ENCODE results near the gene TMEM95. TPM values are rescaled to one million over a fixed set of nuclear protein-coding genes. Genes with fewer than 3 reads are reported as not detected.

Gene TMEM95
- total and polyA plus RNA-seq, 10 of the 15 experiments (the other 5 are each of a cell fraction or from before 2014, with no cell fraction given) = 0.05 to 0.28 TPM; not detected in 8

- TF ChIP-seq, protein P1, sequence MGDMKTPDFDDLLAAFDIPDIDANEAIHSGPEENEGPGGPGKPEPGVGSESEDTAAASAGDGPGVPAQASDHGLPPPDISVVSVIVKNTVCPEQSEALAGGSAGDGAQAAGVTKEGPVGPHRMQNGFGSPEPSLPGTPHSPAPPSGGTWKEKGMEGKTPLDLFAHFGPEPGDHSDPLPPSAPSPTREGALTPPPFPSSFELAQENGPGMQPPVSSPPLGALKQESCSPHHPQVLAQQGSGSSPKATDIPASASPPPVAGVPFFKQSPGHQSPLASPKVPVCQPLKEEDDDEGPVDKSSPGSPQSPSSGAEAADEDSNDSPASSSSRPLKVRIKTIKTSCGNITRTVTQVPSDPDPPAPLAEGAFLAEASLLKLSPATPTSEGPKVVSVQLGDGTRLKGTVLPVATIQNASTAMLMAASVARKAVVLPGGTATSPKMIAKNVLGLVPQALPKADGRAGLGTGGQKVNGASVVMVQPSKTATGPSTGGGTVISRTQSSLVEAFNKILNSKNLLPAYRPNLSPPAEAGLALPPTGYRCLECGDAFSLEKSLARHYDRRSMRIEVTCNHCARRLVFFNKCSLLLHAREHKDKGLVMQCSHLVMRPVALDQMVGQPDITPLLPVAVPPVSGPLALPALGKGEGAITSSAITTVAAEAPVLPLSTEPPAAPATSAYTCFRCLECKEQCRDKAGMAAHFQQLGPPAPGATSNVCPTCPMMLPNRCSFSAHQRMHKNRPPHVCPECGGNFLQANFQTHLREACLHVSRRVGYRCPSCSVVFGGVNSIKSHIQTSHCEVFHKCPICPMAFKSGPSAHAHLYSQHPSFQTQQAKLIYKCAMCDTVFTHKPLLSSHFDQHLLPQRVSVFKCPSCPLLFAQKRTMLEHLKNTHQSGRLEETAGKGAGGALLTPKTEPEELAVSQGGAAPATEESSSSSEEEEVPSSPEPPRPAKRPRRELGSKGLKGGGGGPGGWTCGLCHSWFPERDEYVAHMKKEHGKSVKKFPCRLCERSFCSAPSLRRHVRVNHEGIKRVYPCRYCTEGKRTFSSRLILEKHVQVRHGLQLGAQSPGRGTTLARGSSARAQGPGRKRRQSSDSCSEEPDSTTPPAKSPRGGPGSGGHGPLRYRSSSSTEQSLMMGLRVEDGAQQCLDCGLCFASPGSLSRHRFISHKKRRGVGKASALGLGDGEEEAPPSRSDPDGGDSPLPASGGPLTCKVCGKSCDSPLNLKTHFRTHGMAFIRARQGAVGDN (IDR thresholded peaks at IDR 0.05) = peak; percentile 66; the same call in 1 of the 2 replicates
- TF ChIP-seq CREM (IDR thresholded peaks at IDR 0.05; ENCODE audit: low read depth) = no peak
- TF ChIP-seq PAX8 (IDR thresholded peaks at IDR 0.05) = no peak
- TF ChIP-seq, protein P2, sequence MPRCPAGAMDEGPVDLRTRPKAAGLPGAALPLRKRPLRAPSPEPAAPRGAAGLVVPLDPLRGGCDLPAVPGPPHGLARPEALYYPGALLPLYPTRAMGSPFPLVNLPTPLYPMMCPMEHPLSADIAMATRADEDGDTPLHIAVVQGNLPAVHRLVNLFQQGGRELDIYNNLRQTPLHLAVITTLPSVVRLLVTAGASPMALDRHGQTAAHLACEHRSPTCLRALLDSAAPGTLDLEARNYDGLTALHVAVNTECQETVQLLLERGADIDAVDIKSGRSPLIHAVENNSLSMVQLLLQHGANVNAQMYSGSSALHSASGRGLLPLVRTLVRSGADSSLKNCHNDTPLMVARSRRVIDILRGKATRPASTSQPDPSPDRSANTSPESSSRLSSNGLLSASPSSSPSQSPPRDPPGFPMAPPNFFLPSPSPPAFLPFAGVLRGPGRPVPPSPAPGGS (IDR thresholded peaks at IDR 0.05; ENCODE audit: borderline replicate concordance, insufficient read depth, low read depth, low read length, poor library complexity, severe bottlenecking) = no peak
- TF ChIP-seq NFXL1 (IDR thresholded peaks at IDR 0.05; ENCODE audit: borderline replicate concordance) = no peak
- TF ChIP-seq E4F1 (IDR thresholded peaks at IDR 0.05; ENCODE audit: borderline replicate concordance, partially characterized antibody) = no peak
- no peak for TF ChIP-seq IKZF1 (conservative IDR thresholded peaks at IDR 0.05)
- TF ChIP-seq CHD2 (IDR thresholded peaks at IDR 0.05; ENCODE audit: borderline replicate concordance, low read depth, low read length) = peak; percentile 58; the same call in 1 of the 2 replicates
- TF ChIP-seq ZBED1 (IDR thresholded peaks at IDR 0.05; ENCODE audit: borderline replicate concordance) = no peak
- TF ChIP-seq BACH1 (IDR thresholded peaks at IDR 0.05; ENCODE audit: borderline replicate concordance) = peak; percentile 42; the same call in 1 of the 2 replicates
- TF ChIP-seq SMAD5 (IDR thresholded peaks at IDR 0.05; ENCODE audit: low read depth) = 0 out of 2 replicates have a peak, but pooled peaks have one; percentile 11
- no peak for TF ChIP-seq MEF2B (IDR thresholded peaks at IDR 0.05; ENCODE audit: partially characterized antibody, poor library complexity, severe bottlenecking)
- peak; percentile 72 for TF ChIP-seq MXI1 (IDR thresholded peaks at IDR 0.05; ENCODE audit: low read depth, low read length)
- 0 out of 2 replicates have a peak, but pooled peaks have one; percentile 37 for TF ChIP-seq NR2F1 (conservative IDR thresholded peaks at IDR 0.05)
- TF ChIP-seq IKZF2 (IDR thresholded peaks at IDR 0.05) = no peak
- TF ChIP-seq, protein P3, sequence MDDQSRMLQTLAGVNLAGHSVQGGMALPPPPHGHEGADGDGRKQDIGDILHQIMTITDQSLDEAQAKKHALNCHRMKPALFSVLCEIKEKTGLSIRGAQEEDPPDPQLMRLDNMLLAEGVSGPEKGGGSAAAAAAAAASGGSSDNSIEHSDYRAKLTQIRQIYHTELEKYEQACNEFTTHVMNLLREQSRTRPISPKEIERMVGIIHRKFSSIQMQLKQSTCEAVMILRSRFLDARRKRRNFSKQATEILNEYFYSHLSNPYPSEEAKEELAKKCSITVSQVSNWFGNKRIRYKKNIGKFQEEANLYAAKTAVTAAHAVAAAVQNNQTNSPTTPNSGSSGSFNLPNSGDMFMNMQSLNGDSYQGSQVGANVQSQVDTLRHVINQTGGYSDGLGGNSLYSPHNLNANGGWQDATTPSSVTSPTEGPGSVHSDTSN (IDR thresholded peaks at IDR 0.05; ENCODE audit: insufficient replicate concordance, low read depth, low read length) = no peak
- no peak for TF ChIP-seq BCL11A (IDR thresholded peaks at IDR 0.05; ENCODE audit: low read depth, low read length)
- 0 out of 2 replicates have a peak, but pooled peaks have one; percentile 1 for TF ChIP-seq TCF12 (IDR thresholded peaks at IDR 0.05; ENCODE audit: low read depth, low read length)
- peak; percentile 91 for TF ChIP-seq MYC (IDR thresholded peaks at IDR 0.05; ENCODE audit: insufficient read depth, insufficient read length, insufficient replicate concordance, low read length, severe bottlenecking)
- no peak for TF ChIP-seq ZSCAN29 (IDR thresholded peaks at IDR 0.05)
Measured at GRCh38 chr17:7307686-7308624, 47.0 kb upstream of the TMEM95 start (continued).

Measured in GM12878 (cell line).